Retinal pigment epithelial cell (primary cell): ENCODE data around the gene PEF1.

Experiments
- DNase-seq: peaks from one replicate; pipeline ENCODE4 v3.0.0-alpha.2; 2010; ENCODE audit warnings: low read depth
- H3K4me3 ChIP-seq: 2 replicates; pipeline ENCODE4 v1.5.1; 2011; ENCODE audit warnings: mild to moderate bottlenecking, low read length, control low read depth, moderate library complexity
- CTCF ChIP-seq: conservative IDR thresholded peaks from 2 replicates; pipeline ENCODE4 v1.5.1; 2011; ENCODE audit warnings: low read depth, low read length, control low read depth, inconsistent platforms

PEF1 gene

GRCh38 chr1:31678681-31679080 lies 34.0 kb upstream of the PEF1 start:
- DNase-seq = no peak
- no peak for TF ChIP-seq CTCF
- H3K4me3 ChIP-seq = no peak overlapping the region

- no peak overlapping the region for H3K4me3 ChIP-seq
- no peak for TF ChIP-seq CTCF
- DNase-seq = no peak
Observed at GRCh38 chr1:31677949-31678348, 33.3 kb upstream of the PEF1 start.

GRCh38 chr1:31677401-31677800 lies 32.7 kb upstream of the PEF1 start:
- H3K4me3 ChIP-seq = no peak overlapping the region
- no peak for DNase-seq
- TF ChIP-seq CTCF = no peak

GRCh38 chr1:31675756-31676155 lies 31.1 kb upstream of the PEF1 start:
- no peak overlapping the region for H3K4me3 ChIP-seq
- no peak for DNase-seq
- no peak for TF ChIP-seq CTCF

- TF ChIP-seq CTCF = no peak
- no peak for DNase-seq
- no peak overlapping the region for H3K4me3 ChIP-seq
Observed at GRCh38 chr1:31675161-31675560, 30.5 kb upstream of the PEF1 start.

GRCh38 chr1:31674626-31675025 lies 29.9 kb upstream of the PEF1 start:
- no peak for DNase-seq
- no peak for TF ChIP-seq CTCF
- no peak overlapping the region for H3K4me3 ChIP-seq

- H3K4me3 ChIP-seq = no peak overlapping the region
- TF ChIP-seq CTCF = no peak
- no peak for DNase-seq
Observed at GRCh38 chr1:31673433-31673832, 28.8 kb upstream of the PEF1 start.
